ENCODE results near the gene EVA1B. TPM values are rescaled to one million over a fixed set of nuclear protein-coding genes. Genes with fewer than 3 reads are reported as not detected.
A peak's percentile ranks its signal among the peaks of the same experiment; 100 is the strongest.

The EVA1B gene
- total and polyA plus RNA-seq, 10 of the 15 experiments (the other 5 are each of a cell fraction or from before 2014, with no cell fraction given), result 0.15 to 6.4 (median 3.0) TPM; not detected in 2

- TF ChIP-seq ZNF622 (IDR thresholded peaks at IDR 0.05), result no peak
Measured at GRCh38 chr1:36367066-36367465, 43.6 kb upstream of the EVA1B start (continued).

- TF ChIP-seq, protein P1, sequence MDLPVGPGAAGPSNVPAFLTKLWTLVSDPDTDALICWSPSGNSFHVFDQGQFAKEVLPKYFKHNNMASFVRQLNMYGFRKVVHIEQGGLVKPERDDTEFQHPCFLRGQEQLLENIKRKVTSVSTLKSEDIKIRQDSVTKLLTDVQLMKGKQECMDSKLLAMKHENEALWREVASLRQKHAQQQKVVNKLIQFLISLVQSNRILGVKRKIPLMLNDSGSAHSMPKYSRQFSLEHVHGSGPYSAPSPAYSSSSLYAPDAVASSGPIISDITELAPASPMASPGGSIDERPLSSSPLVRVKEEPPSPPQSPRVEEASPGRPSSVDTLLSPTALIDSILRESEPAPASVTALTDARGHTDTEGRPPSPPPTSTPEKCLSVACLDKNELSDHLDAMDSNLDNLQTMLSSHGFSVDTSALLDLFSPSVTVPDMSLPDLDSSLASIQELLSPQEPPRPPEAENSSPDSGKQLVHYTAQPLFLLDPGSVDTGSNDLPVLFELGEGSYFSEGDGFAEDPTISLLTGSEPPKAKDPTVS (IDR thresholded peaks at IDR 0.05; ENCODE audit: low read depth, low read length), result no peak
- TF ChIP-seq POLR2A (IDR thresholded peaks at IDR 0.05; ENCODE audit: low read depth, low read length) (peak; percentile 42; the same call in 1 of the 2 replicates), ZBTB40 (IDR thresholded peaks at IDR 0.05; ENCODE audit: borderline replicate concordance) (no peak), SREBF1 (IDR thresholded peaks at IDR 0.05; ENCODE audit: low read length) (no peak), NFYB (IDR thresholded peaks at IDR 0.05; ENCODE audit: insufficient read depth, low read depth, low read length) (no peak)
- intact Hi-C loops (cut with micrococcal nuclease; ENCODE audit: unreplicated experiment), result no loop called here
Measured at GRCh38 chr1:36366091-36366661, 42.7 kb upstream of the EVA1B start.

More at GRCh38 chr1:36366091-36366661, 42.7 kb upstream of the EVA1B start:
- Histone ChIP-seq H3K27ac (ENCODE audit: control insufficient read depth, insufficient read depth) (peak overlapping the region; percentile 18; the same call in 1 of the 2 replicates), H3K9me3 (replicated peaks; ENCODE audit: control insufficient read depth, insufficient read depth, low read length) (no peaks in the 10 kb centered on the region), H3K4me3 (no peak overlapping the region), H3K27me3 (replicated peaks in 1 of 2; ENCODE audit: control insufficient read depth in 2 of 2, insufficient read depth in 2 of 2, low read length in 1 of 2) (no peaks in the 10 kb centered on the region), H3K4me2 (ENCODE audit: control insufficient read depth, insufficient read depth) (no peak overlapping the region), H3K79me2 (ENCODE audit: control insufficient read depth, insufficient read depth, low read length) (peaks cover 11% of the 10 kb centered on the region), H4K20me1 (ENCODE audit: control insufficient read depth, insufficient read depth) (no peaks in the 10 kb centered on the region), H3K9ac (ENCODE audit: control insufficient read depth, insufficient read depth, low read length) (no peak overlapping the region), H3K4me1 (ENCODE audit: control insufficient read depth, insufficient read depth, low read length) (peaks cover 27% of the 10 kb centered on the region), H3K36me3 (ENCODE audit: control insufficient read depth in 2 of 2, insufficient read depth in 2 of 2, low read length in 1 of 2) (peaks cover 7 to 19% of the 10 kb centered on the region in 2 experiments; a peak in 3 of 4 replicates), H2AFZ (ENCODE audit: control insufficient read depth, low read depth, low read length) (no peak overlapping the region)
- in situ Hi-C loops (cut with MboI), result no loop called here
- ATAC-seq, result peak; percentile 36
- POLR2A ChIA-PET, result interaction anchor here (0.7 to 3.6 kb wide), 5 partner anchors 10 to 46 kb away, joined by 3 to 15 read pairs (median 4); no protein-coding TSS in a partner anchor
- no TSS peak for BruUV-seq (replicated peaks)
- RAD21 ChIA-PET (ENCODE audit: unreplicated experiment), result interaction anchor here (1.1 to 1.5 kb wide), 2 partner anchors 24 to 80 kb away, joined by 3 to 4 read pairs; no protein-coding TSS in a partner anchor
- SMC1A ChIA-PET (ENCODE audit: uncharacterized antibody, unreplicated experiment), result interaction anchor here (0.7 to 5.5 kb wide), 4 partner anchors 16 to 216 kb away, joined by 4 to 36 read pairs (median 14); no protein-coding TSS in a partner anchor
- DNase-seq (ENCODE audit: low read depth, low spot score), result no peak
- CTCF ChIA-PET, result interaction anchor here (1.0 to 8.1 kb wide), 4 partner anchors 19 to 53 kb away, joined by 3 to 157 read pairs (median 32); no protein-coding TSS in a partner anchor
- no peak for FAIRE-seq
- WGBS (ENCODE audit: insufficient coverage, insufficient replicate concordance, low lambda C conversion rate, missing lambda C conversion rate), result 90% methylated on average over 16 of the region's 18 CpGs

Data from GM12878 (cell line).